ENCODE measurements around the gene NEFH. TPM values are rescaled to one million over a fixed set of nuclear protein-coding genes. Genes with fewer than 3 reads are reported as not detected.

Gene NEFH
- total RNA-seq, 1 experiment from 2014 or later = 5.7 TPM

DNA sequence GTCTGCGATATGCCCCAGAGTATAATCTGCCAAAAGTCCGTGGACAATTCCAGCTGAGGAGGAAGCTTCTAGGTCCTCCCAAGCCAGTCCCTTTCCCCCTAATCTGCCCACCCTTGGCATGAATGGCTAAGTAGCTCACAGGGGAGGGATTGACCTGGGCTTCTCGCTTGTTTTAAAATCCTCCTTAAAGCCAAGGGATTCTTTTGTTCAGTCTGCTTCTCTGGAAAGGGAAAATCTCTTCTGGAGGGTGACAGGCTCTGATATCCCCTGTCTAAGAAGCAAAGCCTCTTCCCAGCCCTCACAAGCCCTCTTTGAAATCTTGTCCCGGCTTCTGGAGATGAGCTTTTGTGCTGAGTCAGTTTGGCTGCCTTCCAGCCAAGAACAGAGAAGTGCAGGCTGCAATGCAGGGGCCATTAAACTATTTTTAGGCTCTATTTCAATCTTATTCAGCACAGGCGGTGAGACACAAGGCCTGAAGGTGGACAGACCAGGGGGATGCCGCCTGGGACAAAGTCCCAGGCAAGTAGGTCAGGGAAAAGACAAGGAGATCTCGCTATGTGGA, 23.9 kb downstream of the NEFH start:
- Histone ChIP-seq H4K5ac (ENCODE audit: insufficient read length, low read depth, low read length) (no peak overlapping the region), H2BK120ac (ENCODE audit: low read depth, low read length, poor library complexity, severe bottlenecking) (no peak overlapping the region), H3K23ac (ENCODE audit: insufficient read length, low read depth, low read length) (no peak overlapping the region), H2BK20ac (ENCODE audit: low read depth, low read length, poor library complexity, severe bottlenecking) (no peak overlapping the region), H3K18ac (ENCODE audit: insufficient read length, low read depth, low read length) (no peak overlapping the region), H4K91ac (ENCODE audit: insufficient read length, low read depth, low read length) (no peak overlapping the region), H2AK5ac (ENCODE audit: insufficient read length, low read length) (no peak overlapping the region), H3K4me2 (ENCODE audit: insufficient read depth, insufficient read length, low read length) (no peak overlapping the region), H3K9me3 (ENCODE audit: control insufficient read depth, low read depth, low read length) (no peaks in the 10 kb centered on the region), H3K27me3 (ENCODE audit: insufficient read depth, low read length) (no peaks in the 10 kb centered on the region), H4K20me1 (ENCODE audit: control insufficient read depth, insufficient read depth, insufficient read length) (no peaks in the 10 kb centered on the region), H2BK12ac (ENCODE audit: insufficient read length, low read depth, low read length) (no peak overlapping the region), H3K27ac (ENCODE audit: insufficient read length, low read depth, low read length) (no peak overlapping the region), H3T11ph (ENCODE audit: low read length) (no peak overlapping the region), H3K14ac (ENCODE audit: insufficient read depth, low read length) (no peak overlapping the region), H3K23me2 (ENCODE audit: insufficient read length, low read depth, low read length, poor library complexity, severe bottlenecking) (no peaks in the 10 kb centered on the region), H4K8ac (replicated peaks; ENCODE audit: insufficient read length, low read depth, low read length) (no peak overlapping the region), H3K4ac (ENCODE audit: low read depth, low read length) (no peak overlapping the region), H3K4me1 (ENCODE audit: insufficient read depth, low read length) (no peaks in the 10 kb centered on the region), H2BK15ac (ENCODE audit: low read depth, low read length) (no peak overlapping the region), H2BK5ac (ENCODE audit: insufficient read length, low read length) (no peak overlapping the region), H3K79me2 (ENCODE audit: insufficient read depth, low read length) (no peaks in the 10 kb centered on the region), H3K56ac (ENCODE audit: insufficient read length, low read depth, low read length) (no peak overlapping the region), H3K9ac (ENCODE audit: extremely low read depth, insufficient read length, low read length) (no peak overlapping the region), H3K79me1 (ENCODE audit: insufficient read depth, low read depth, low read length, poor library complexity, severe bottlenecking) (no peaks in the 10 kb centered on the region), H2AFZ (ENCODE audit: low read length) (no peak overlapping the region)
- Mint-ChIP-seq H3K27ac (peak overlapping the region; percentile 55 to 94 (median 80); a peak in 5 of 7 replicates), H3K27me3 (ENCODE audit: low read depth) (no peaks in the 10 kb centered on the region), H3K9me3 (no peaks in the 10 kb centered on the region), H3K4me3 (no peak overlapping the region), H3K36me3 (ENCODE audit: insufficient read depth in 1 of 3, low read depth in 3 of 3) (peaks cover 14 to 43% (median 33%) of the 10 kb centered on the region in 3 experiments; a peak in 6 of 7 replicates), H3K4me1 (peaks cover 0 to 3% of the 10 kb centered on the region in 2 experiments; a peak in 2 of 4 replicates)
- TF ChIP-seq, protein P1, sequence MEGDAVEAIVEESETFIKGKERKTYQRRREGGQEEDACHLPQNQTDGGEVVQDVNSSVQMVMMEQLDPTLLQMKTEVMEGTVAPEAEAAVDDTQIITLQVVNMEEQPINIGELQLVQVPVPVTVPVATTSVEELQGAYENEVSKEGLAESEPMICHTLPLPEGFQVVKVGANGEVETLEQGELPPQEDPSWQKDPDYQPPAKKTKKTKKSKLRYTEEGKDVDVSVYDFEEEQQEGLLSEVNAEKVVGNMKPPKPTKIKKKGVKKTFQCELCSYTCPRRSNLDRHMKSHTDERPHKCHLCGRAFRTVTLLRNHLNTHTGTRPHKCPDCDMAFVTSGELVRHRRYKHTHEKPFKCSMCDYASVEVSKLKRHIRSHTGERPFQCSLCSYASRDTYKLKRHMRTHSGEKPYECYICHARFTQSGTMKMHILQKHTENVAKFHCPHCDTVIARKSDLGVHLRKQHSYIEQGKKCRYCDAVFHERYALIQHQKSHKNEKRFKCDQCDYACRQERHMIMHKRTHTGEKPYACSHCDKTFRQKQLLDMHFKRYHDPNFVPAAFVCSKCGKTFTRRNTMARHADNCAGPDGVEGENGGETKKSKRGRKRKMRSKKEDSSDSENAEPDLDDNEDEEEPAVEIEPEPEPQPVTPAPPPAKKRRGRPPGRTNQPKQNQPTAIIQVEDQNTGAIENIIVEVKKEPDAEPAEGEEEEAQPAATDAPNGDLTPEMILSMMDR (conservative IDR thresholded peaks at IDR 0.05) = no peak
- no CpG with 5 or more reads among the region's 7 CpGs for WGBS (ENCODE audit: extremely low coverage, insufficient read length, low lambda C conversion rate)
- DNase-seq = no peak
